Neuronal stem cell (in vitro differentiated cells): Measurements from ENCODE around the gene RBFOX2.

Experiments used
- DNase-seq: peaks from one replicate; pipeline ENCODE4 v3.0.0-alpha.2; 2013; ENCODE audit warnings: low spot score
- H2AFZ ChIP-seq: one replicate; pipeline ENCODE4 v1.6.1; 2013; ENCODE audit warnings: mild to moderate bottlenecking, low read length, inconsistent platforms
- H2AK5ac ChIP-seq: 2 replicates; pipeline ENCODE4 v1.6.1; 2013; ENCODE audit warnings: low read depth, mild to moderate bottlenecking, inconsistent platforms, low read length, moderate library complexity, mixed read lengths
- H2BK120ac ChIP-seq: 2 replicates; pipeline ENCODE4 v1.6.1; 2013; ENCODE audit warnings: low read depth, mild to moderate bottlenecking, inconsistent platforms, low read length, moderate library complexity, mixed read lengths
- H2BK12ac ChIP-seq: one replicate; pipeline ENCODE4 v1.6.1; 2013; ENCODE audit warnings: low read length, inconsistent platforms
- H2BK15ac ChIP-seq: 2 replicates; pipeline ENCODE4 v1.6.1; 2013; ENCODE audit warnings: mild to moderate bottlenecking, low read length, inconsistent platforms, mixed read lengths
- H2BK5ac ChIP-seq: one replicate; pipeline ENCODE4 v1.6.1; 2013; ENCODE audit warnings: inconsistent platforms, mild to moderate bottlenecking, low read length, moderate library complexity
- H3K14ac ChIP-seq: one replicate; pipeline ENCODE4 v1.6.1; 2013; ENCODE audit warnings: low read length, inconsistent platforms
- H3K18ac ChIP-seq: 2 replicates; pipeline ENCODE4 v1.6.1; 2013; ENCODE audit warnings: low read length, inconsistent platforms
- H3K23ac ChIP-seq: 2 replicates; pipeline ENCODE4 v1.6.1; 2013; ENCODE audit warnings: low read depth, mild to moderate bottlenecking, mixed read lengths, low read length, inconsistent platforms; ENCODE audit not compliant: poor library complexity
- H3K27ac ChIP-seq: replicated peaks from 3 replicates; pipeline ENCODE4 v1.5.1; 2013; ENCODE audit warnings: low read length, inconsistent platforms
- H3K27me3 ChIP-seq, 3 experiments: 2 replicates each; pipeline ENCODE4 v1.6.1; 2013; ENCODE audit warnings: low read length in 3 of 3, mild to moderate bottlenecking in 2 of 3, inconsistent platforms in 1 of 3, low read depth in 1 of 3, mixed read lengths in 1 of 3, moderate library complexity in 1 of 3; ENCODE audit not compliant: control insufficient read depth in 3 of 3, insufficient read depth in 3 of 3
- H3K36me3 ChIP-seq, 2 donors: replicated peaks in 1 of 2; 2 replicates each; pipeline ENCODE4 v1.6.1; 2013; ENCODE audit warnings: low read length in 2 of 2; ENCODE audit not compliant: control insufficient read depth in 2 of 2, insufficient read depth in 2 of 2
- H3K4ac ChIP-seq: 2 replicates; pipeline ENCODE4 v1.6.1; 2013; ENCODE audit warnings: inconsistent platforms, mild to moderate bottlenecking, low read length, moderate library complexity
- H3K4me1 ChIP-seq, 2 donors: 1 replicate in 1 of 2; 2 replicates in 1 of 2; pipeline ENCODE4 v1.6.1; 2013; ENCODE audit warnings: low read length in 2 of 2, low read depth in 1 of 2; ENCODE audit not compliant: control insufficient read depth in 2 of 2, insufficient read depth in 1 of 2
- H3K4me2 ChIP-seq: one replicate; pipeline ENCODE4 v1.6.1; 2013; ENCODE audit warnings: mild to moderate bottlenecking, low read length, inconsistent platforms; ENCODE audit not compliant: insufficient read depth, poor library complexity, severe bottlenecking
- H3K4me3 ChIP-seq, 2 donors: 2 replicates each; pipeline ENCODE4 v1.5.1; 2013; ENCODE audit warnings: low read length in 2 of 2, mild to moderate bottlenecking in 2 of 2, inconsistent platforms in 1 of 2, moderate library complexity in 1 of 2
- H3K79me1 ChIP-seq: one replicate; pipeline ENCODE4 v1.6.1; 2013; ENCODE audit warnings: low read depth, mild to moderate bottlenecking, inconsistent platforms, low read length, moderate library complexity
- H3K9ac ChIP-seq: one replicate; pipeline ENCODE4 v1.6.1; 2013; ENCODE audit warnings: mild to moderate bottlenecking, low read depth, low read length, inconsistent platforms; ENCODE audit not compliant: poor library complexity
- H3K9me3 ChIP-seq, 2 donors: replicated peaks in 1 of 2; 2 replicates each; pipeline versions ENCODE3 to v1.6.1; 2013; ENCODE audit warnings: low read length in 2 of 2, mild to moderate bottlenecking in 2 of 2, inconsistent platforms in 1 of 2, low read depth in 1 of 2, mixed read lengths in 1 of 2, moderate library complexity in 1 of 2; ENCODE audit not compliant: control insufficient read depth in 2 of 2, insufficient read depth in 1 of 2
- H4K8ac ChIP-seq: one replicate; pipeline ENCODE4 v1.6.1; 2013; ENCODE audit warnings: low read depth, mild to moderate bottlenecking, inconsistent platforms, low read length, moderate library complexity
- H4K91ac ChIP-seq: one replicate; pipeline ENCODE4 v1.6.1; 2013; ENCODE audit warnings: low read length, low read depth, mild to moderate bottlenecking, inconsistent platforms; ENCODE audit not compliant: poor library complexity
- WGBS, 2 donors: extraction: QIAGEN DNeasy Blood & Tissue Kit; methylation state at CpG; one replicate each; pipeline ENCODE4 v1.1.7; 2013; ENCODE audit warnings: missing lambda C conversion rate in 2 of 2, mixed read lengths in 1 of 2; ENCODE audit not compliant: insufficient read length in 2 of 2, insufficient replicate concordance in 1 of 2; ENCODE audit errors: extremely low coverage in 2 of 2; 5-methylcytosine and 5-hydroxymethylcytosine counted together

Gene RBFOX2

GRCh38 chr22:35727436-35727835 lies 301.2 kb downstream of the RBFOX2 start:
- Histone ChIP-seq H2AK5ac (no peak overlapping the region), H3K4me2 (no peak overlapping the region), H3K79me1 (no peaks in the 10 kb centered on the region), H3K36me3 (no peaks in the 10 kb centered on the region), H2AFZ (no peak overlapping the region), H3K9me3 (no peaks in the 10 kb centered on the region), H3K4ac (no peak overlapping the region), H3K4me1 (no peaks in the 10 kb centered on the region), H2BK12ac (no peak overlapping the region), H4K91ac (no peak overlapping the region), H3K9ac (no peak overlapping the region), H2BK5ac (no peak overlapping the region), H3K14ac (no peak overlapping the region), H2BK120ac (no peak overlapping the region), H3K18ac (no peak overlapping the region), H2BK15ac (no peak overlapping the region), H3K27me3 (no peaks in the 10 kb centered on the region), H3K4me3 (no peak overlapping the region), H3K23ac (no peak overlapping the region), H3K27ac (no peak overlapping the region), H4K8ac (no peak overlapping the region)
- DNase-seq, result no peak
- WGBS, 2 donors, result no CpG with 5 or more reads among the region's 11 CpGs

- H3K14ac ChIP-seq, result no peak overlapping the region
- H2BK15ac ChIP-seq, result no peak overlapping the region
- no peak for DNase-seq
- no peaks in the 10 kb centered on the region for H3K27me3 ChIP-seq
- no peak overlapping the region for H2AFZ ChIP-seq
- no peak overlapping the region for H3K23ac ChIP-seq
- no peak overlapping the region for H3K27ac ChIP-seq
- H4K91ac ChIP-seq, result no peak overlapping the region
- no peak overlapping the region for H3K4me3 ChIP-seq
- no peak overlapping the region for H3K4ac ChIP-seq
- H3K18ac ChIP-seq, result peak overlapping the region; percentile 28
- no peak overlapping the region for H2BK5ac ChIP-seq
- H3K36me3 ChIP-seq, result no peaks in the 10 kb centered on the region
- H3K4me1 ChIP-seq, result no peaks in the 10 kb centered on the region
- no peak overlapping the region for H4K8ac ChIP-seq
- no peaks in the 10 kb centered on the region for H3K9me3 ChIP-seq
- H3K4me2 ChIP-seq, result no peak overlapping the region
- H2BK120ac ChIP-seq, result no peak overlapping the region
- WGBS, 2 donors, result no CpG with 5 or more reads among the region's 15 CpGs
- H3K9ac ChIP-seq, result no peak overlapping the region
- no peaks in the 10 kb centered on the region for H3K79me1 ChIP-seq
- H2AK5ac ChIP-seq, result no peak overlapping the region
- H2BK12ac ChIP-seq, result no peak overlapping the region
Measured at GRCh38 chr22:35726933-35727332, 301.7 kb downstream of the RBFOX2 start.

GRCh38 chr22:35726398-35726797 lies 302.2 kb downstream of the RBFOX2 start:
- no peak overlapping the region for H3K9ac ChIP-seq
- no peak for DNase-seq
- H3K79me1 ChIP-seq, result no peaks in the 10 kb centered on the region
- no peak overlapping the region for H2BK120ac ChIP-seq
- H3K9me3 ChIP-seq, result no peaks in the 10 kb centered on the region
- H3K4me2 ChIP-seq, result no peak overlapping the region
- H3K4ac ChIP-seq, result no peak overlapping the region
- H2BK5ac ChIP-seq, result no peak overlapping the region
- H3K23ac ChIP-seq, result no peak overlapping the region
- H2AK5ac ChIP-seq, result no peak overlapping the region
- H3K18ac ChIP-seq, result no peak overlapping the region
- WGBS, 2 donors, result no CpG with 5 or more reads among the region's 6 CpGs
- H3K4me1 ChIP-seq, result no peaks in the 10 kb centered on the region
- no peak overlapping the region for H4K8ac ChIP-seq
- H3K27ac ChIP-seq, result no peak overlapping the region
- H3K14ac ChIP-seq, result no peak overlapping the region
- H3K4me3 ChIP-seq, result no peak overlapping the region
- no peaks in the 10 kb centered on the region for H3K36me3 ChIP-seq
- no peak overlapping the region for H2BK12ac ChIP-seq
- H4K91ac ChIP-seq, result no peak overlapping the region
- H2BK15ac ChIP-seq, result no peak overlapping the region
- H2AFZ ChIP-seq, result no peak overlapping the region
- H3K27me3 ChIP-seq, result no peaks in the 10 kb centered on the region

GRCh38 chr22:35725521-35725920 lies 303.1 kb downstream of the RBFOX2 start:
- Histone ChIP-seq H3K79me1 (no peaks in the 10 kb centered on the region), H2BK5ac (no peak overlapping the region), H2BK120ac (no peak overlapping the region), H3K23ac (no peak overlapping the region), H3K27me3 (no peaks in the 10 kb centered on the region), H3K36me3 (no peaks in the 10 kb centered on the region), H2BK15ac (no peak overlapping the region), H3K9me3 (no peaks in the 10 kb centered on the region), H3K4me1 (no peaks in the 10 kb centered on the region), H3K27ac (no peak overlapping the region), H3K18ac (no peak overlapping the region), H3K4me2 (no peak overlapping the region), H2AK5ac (no peak overlapping the region), H3K4me3 (no peak overlapping the region), H4K8ac (no peak overlapping the region), H3K9ac (no peak overlapping the region), H2AFZ (no peak overlapping the region), H2BK12ac (no peak overlapping the region), H3K14ac (no peak overlapping the region), H4K91ac (no peak overlapping the region), H3K4ac (no peak overlapping the region)
- no CpG with 5 or more reads among the region's 11 CpGs for WGBS, 2 donors
- DNase-seq, result no peak
